Neural cell (in vitro differentiated cells): ENCODE data around the gene KLK3.

Experiments
- CTCF ChIP-seq: fragments of 450-650 bp; IDR thresholded peaks from 2 replicates; pipeline ENCODE4 v1.5.1; 2014; ENCODE audit warnings: antibody characterized with exemption, mild to moderate bottlenecking, moderate library complexity; ENCODE audit not compliant: poor library complexity, severe bottlenecking
- EP300 ChIP-seq: fragments of 450-650 bp; conservative IDR thresholded peaks from 2 replicates; pipeline ENCODE4 v1.6.1; 2014; ENCODE audit warnings: antibody characterized with exemption, mild to moderate bottlenecking, moderate library complexity; ENCODE audit not compliant: poor library complexity, severe bottlenecking
- EZH2 ChIP-seq: fragments of 200-600, 300-800 bp; shearing (Covaris generic), sonication (generic); IDR thresholded peaks from 2 replicates; pipeline ENCODE4 v1.6.1; 2014; ENCODE audit warnings: antibody characterized with exemption, low read length, borderline replicate concordance, mild to moderate bottlenecking; ENCODE audit not compliant: insufficient read depth, poor library complexity, severe bottlenecking
- MXI1 ChIP-seq: fragments of 450-650 bp; conservative IDR thresholded peaks from 2 replicates; pipeline ENCODE4 v1.6.1; 2014; ENCODE audit warnings: antibody characterized with exemption, mild to moderate bottlenecking; ENCODE audit not compliant: poor library complexity, severe bottlenecking
- POLR2AphosphoS5 ChIP-seq: IDR thresholded peaks from 2 replicates; pipeline ENCODE4 v1.6.1; 2012
- RAD21 ChIP-seq: fragments of 450-650 bp; conservative IDR thresholded peaks from 2 replicates; pipeline ENCODE4 v1.6.1; 2014; ENCODE audit warnings: antibody characterized with exemption, mild to moderate bottlenecking, moderate library complexity
- REST ChIP-seq: IDR thresholded peaks from 2 replicates; pipeline ENCODE4 v1.6.1; 2012; ENCODE audit warnings: borderline replicate concordance
- SMC3 ChIP-seq: fragments of 450-650 bp; conservative IDR thresholded peaks from 2 replicates; pipeline ENCODE4 v1.6.1; 2014; ENCODE audit warnings: antibody characterized with exemption, mild to moderate bottlenecking, moderate library complexity; ENCODE audit not compliant: poor library complexity
- TAF1 ChIP-seq: IDR thresholded peaks from 2 replicates; pipeline ENCODE4 v1.6.1; 2012; ENCODE audit warnings: low read depth

- TF ChIP-seq CTCF (no peak), EZH2 (no peak), MXI1 (no peak), EP300 (no peak), REST (no peak), RAD21 (no peak), POLR2AphosphoS5 (no peak), SMC3 (no peak), TAF1 (no peak)
Observed at GRCh38 chr19:50843701-50844221, 11.0 kb upstream of the KLK3 start.
